CD4-positive, alpha-beta T cell treated with Interleukin-1 beta for 1 hour (primary cell): Measurements from ENCODE around the gene FHDC1.

Experiments
- DNase-seq, 2 donors: peaks; one replicate each; pipeline ENCODE4 v3.0.0-alpha.2; 2020 to 2022

FHDC1 gene

DNA sequence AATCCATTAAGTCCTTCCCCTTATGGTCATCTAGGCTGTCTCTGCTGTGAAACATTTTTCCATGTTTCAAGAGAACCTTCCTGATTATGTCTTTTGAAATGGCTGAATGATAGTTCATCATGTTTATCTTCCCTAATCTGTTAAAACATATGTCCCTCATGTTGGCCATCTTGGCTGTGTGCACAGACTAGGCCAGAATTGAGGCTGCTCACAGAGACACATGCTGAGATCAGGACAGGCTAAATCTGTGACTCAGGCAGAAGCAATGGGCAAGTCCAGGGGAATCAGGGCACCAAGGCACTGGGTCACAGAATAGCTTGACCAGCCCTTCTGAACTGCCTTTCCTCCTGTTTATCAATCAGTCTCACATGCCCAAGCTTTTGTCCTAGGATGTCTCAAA is 78.3 kb downstream of the FHDC1 start:
- no peak for DNase-seq

- no peak for DNase-seq
These were observed 80.5 kb downstream of the FHDC1 start for GRCh38 chr4:153016592-153016991.

DNA sequence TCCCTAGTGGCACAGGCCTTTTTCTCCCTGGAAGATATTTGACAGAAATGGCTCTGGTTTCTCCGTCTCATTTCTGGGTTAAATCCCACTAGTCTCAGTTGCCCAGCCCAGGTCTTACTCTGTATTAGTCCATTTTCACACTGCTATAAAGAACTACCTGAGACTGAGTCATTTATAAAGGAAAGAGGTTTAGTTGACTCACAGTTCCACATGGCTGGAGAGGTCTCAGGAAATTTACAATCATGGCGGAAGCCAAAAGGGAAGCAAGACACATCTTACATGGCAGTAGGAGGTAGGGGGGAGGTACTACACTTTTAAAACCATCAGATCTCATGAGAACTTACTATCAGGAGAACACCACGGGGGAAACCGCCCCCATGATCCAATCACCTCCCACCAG is 81.9 kb downstream of the FHDC1 start:
- no peak for DNase-seq

DNA sequence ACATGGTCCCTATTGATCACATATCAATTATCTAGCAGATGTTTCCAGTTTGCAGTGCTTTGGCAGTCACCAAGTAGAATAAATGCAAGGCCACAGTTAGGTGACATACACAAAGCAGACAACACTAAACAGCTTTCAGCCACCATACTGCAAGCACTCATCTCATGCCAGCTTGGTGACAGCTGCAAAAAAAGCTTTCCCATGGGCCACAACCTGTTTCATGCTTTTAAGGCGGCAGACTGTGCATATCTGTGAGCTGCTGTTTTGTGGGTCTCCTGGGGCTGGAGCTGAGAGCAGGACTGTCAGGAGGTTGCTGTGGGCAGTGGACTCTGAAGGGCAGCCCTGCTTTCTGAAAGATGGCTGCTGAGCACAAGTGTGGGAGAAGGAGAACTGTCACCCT is 82.6 kb downstream of the FHDC1 start:
- no peak for DNase-seq

DNA sequence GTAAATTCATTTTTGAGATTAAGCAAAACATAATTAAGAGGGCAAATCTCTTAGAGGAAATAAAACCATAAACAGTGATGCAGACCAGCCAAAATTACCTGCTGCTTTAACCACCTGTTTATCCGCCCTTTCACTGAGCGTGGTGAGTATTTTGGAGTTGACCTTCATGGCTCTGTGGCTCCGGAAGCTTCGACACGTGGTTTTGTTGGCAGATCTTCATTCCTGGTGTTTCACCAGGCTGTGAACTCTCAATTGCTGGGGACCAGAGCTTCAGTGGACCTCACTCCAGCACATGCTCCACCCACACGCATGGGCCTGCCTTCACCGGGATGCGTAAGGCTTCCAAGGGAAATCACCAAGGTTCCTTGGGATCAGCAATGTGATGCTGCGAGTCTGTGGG is 83.8 kb downstream of the FHDC1 start:
- no peak for DNase-seq

- DNase-seq, result no peak
These were observed 84.3 kb downstream of the FHDC1 start for GRCh38 chr4:153020457-153020856.

DNA sequence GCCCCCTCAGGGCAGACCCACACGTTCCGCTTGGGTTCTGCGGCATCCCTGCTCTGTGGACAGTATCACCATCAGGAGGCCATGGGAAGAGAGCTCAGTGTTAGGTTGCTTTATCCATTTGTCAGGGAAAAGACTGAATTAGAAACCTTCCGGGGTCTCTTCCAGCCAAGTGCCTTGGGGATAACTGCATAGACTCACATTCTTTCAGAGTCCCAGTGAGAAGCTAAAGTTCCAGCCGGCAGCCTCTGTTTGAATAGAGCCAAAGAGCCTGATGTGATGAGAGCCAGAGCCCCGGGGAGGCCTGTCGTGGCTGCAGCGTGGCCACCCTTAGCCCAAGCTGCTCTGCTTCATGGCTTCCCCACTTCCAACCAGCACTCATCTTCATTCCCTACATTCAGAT is 85.2 kb downstream of the FHDC1 start:
- no peak for DNase-seq

GRCh38 chr4:153022241-153022715 is 86.2 kb downstream of the FHDC1 start:
- no peak for DNase-seq

DNA sequence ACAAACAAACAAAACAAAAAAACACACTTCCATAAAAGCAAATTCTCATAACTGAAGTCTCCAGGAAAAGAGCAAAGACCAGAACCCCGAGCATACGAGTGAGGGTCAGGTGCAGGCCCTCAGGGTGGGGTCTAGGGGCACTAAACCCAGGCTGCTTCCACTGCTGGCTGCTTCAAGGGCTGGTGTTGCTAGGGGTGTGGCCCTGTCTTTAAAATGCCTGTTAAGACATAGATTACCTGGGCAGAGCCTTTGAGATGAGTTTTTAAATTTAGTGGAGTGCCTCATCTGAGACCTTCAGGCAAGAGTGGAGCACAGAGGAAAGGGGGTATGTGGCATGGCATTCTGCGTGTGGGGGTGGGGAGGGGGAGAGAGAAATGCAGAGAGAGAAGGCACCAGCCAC is 87.0 kb downstream of the FHDC1 start:
- no peak for DNase-seq

- DNase-seq, result no peak
These were observed 87.7 kb downstream of the FHDC1 start for GRCh38 chr4:153023692-153024394.

DNA sequence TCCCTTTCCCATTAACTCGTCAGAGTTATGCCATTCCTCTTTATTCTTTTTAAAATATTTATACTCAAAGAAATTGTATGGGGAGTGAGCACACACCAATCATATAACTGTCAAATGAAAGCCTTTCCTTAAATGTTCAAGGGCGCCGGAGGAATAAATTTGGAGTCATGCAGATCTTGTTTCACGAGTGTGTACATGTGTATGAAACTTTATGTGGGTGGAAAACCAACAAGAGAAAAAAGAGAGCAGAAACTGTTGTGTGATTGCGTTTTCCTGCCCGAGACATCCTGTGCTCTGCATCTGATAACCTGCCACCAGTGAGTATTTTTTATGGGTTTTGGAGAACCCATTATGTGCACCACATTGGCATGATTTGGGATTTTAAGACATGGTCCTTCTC is 88.3 kb downstream of the FHDC1 start:
- DNase-seq, result no peak

DNA sequence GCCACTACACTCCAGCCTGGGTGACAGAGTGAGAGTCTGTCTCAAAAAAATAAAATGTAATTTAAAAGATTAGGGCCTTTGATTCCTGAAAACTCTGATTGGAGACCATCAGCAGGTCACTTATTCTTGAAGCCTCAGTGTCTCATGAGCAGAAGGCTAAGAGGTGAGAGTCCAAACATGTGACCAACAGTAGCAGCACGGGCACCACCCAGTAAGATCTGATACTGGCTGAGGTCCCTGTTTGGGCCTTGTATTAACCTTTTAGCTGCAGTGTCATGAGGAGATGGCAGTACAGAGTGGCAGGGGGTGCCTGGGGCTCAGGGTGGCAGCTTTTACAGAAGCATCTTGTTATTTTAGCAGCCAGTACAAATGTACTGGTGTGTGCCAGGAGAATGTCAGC is 89.3 kb downstream of the FHDC1 start:
- no peak for DNase-seq

DNA sequence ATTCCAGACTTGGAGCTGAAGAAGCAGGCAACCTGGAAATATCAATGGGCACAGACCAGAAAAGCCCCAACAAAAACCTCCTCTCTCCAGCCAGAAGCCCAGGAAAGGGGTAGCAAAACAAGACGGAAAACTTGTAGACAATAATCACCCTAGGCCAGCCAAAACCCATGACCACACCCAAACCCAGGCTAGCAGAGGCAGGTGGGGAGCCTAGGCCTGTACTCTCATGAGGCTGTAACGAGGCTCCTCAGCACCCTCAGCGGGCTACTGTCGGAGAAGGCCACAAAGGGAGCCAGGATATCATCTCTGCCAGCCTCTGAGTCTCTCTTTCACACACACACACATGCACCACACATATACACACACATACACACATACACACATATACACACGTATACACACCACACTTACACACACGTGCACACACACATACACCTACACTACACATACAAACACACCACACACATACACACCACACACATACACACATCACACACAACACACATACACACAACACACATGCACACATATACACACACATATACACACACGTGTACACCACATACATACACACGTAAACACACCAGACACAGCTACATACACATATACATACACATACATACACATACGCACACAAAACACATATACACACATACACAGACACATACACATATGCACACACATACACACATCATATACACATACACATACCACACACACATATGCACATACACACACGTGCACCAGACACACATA is 90.6 kb downstream of the FHDC1 start:
- DNase-seq, result no peak

DNA sequence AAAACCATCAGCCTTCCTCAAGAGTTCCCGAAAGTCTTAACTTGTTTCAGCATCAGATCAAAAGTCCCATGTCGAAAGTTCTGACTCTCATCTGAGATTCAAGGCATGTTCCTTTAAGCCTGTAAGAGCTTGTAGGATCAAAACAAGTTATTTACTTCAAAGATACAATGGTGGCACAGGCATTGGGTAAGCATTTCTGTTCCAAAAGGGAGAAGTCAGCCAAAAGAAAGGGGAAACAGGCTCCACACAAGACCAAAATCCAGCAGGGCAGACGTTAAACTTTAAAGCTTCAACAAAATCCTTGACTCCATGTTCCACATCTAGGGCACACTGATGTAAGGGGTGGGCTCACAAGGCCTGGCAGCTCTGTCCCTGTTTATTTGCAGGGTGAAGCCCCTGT is 91.7 kb downstream of the FHDC1 start:
- DNase-seq, result no peak

DNA sequence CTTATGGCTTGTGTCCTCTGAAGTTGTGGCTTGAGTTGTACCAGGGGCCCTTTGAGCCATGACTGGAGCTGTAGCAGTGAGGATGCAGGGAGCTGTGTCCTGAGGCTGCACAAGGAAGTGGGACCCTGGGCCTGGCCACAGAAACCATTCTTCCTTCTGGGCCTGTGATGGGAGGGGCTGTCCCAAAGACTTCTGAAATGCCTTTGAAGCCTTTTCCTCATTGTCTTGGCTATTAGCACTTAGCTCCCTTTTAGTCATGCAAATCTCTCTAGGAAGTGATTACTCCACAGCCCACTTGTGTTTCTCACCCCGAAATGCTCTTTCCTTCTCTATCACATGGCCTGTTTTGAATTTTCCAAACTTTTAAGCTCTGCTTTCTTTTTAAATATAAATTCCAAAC is 92.4 kb downstream of the FHDC1 start:
- no peak for DNase-seq
